Measurements from ENCODE around the gene THPO. TPM values are rescaled to one million over a fixed set of nuclear protein-coding genes. Genes with fewer than 3 reads are reported as not detected.

Gene THPO
- total and polyA plus RNA-seq, 4 donors, result 3.9 to 14.4 (median 8.9) TPM

- no peak for TF ChIP-seq FOXA2 (IDR thresholded peaks at IDR 0.05)
- no peak for TF ChIP-seq MAX (IDR thresholded peaks at IDR 0.05)
- no peak for TF ChIP-seq ATF3 (IDR thresholded peaks at IDR 0.05)
- no peak for TF ChIP-seq RAD21 (IDR thresholded peaks at IDR 0.05)
- TF ChIP-seq, protein P1, sequence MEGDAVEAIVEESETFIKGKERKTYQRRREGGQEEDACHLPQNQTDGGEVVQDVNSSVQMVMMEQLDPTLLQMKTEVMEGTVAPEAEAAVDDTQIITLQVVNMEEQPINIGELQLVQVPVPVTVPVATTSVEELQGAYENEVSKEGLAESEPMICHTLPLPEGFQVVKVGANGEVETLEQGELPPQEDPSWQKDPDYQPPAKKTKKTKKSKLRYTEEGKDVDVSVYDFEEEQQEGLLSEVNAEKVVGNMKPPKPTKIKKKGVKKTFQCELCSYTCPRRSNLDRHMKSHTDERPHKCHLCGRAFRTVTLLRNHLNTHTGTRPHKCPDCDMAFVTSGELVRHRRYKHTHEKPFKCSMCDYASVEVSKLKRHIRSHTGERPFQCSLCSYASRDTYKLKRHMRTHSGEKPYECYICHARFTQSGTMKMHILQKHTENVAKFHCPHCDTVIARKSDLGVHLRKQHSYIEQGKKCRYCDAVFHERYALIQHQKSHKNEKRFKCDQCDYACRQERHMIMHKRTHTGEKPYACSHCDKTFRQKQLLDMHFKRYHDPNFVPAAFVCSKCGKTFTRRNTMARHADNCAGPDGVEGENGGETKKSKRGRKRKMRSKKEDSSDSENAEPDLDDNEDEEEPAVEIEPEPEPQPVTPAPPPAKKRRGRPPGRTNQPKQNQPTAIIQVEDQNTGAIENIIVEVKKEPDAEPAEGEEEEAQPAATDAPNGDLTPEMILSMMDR (IDR thresholded peaks at IDR 0.05; ENCODE audit: low read depth, low read length, missing input control), result no peak
- no peak for TF ChIP-seq SP1 (IDR thresholded peaks at IDR 0.05)
Observed at GRCh38 chr3:184360070-184360928, 17.7 kb downstream of the THPO start (continued).

DNA sequence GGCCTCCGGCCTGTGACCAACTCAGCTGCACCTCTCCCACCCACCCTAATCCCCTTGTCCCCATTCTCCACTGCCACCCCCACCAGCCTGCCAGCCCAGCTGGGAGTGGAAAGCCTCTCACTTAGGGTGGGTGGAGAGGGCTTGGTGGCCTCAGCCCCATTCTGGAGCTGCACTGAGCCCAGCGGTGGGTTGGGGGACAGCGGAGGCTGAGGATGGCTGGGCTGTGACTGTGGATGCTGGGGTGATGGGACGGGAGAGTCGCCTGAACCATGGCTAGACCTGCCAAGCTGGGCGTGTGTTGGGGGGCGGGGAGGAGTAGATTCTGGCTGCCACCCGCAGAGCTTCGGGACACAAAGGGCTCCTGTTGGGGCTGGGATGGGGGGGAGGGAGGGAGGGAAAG, 18.4 kb downstream of the THPO start:
- TF ChIP-seq SP1 (IDR thresholded peaks at IDR 0.05) (no peak), HNF4A (conservative IDR thresholded peaks at IDR 0.05) (no peak), RXRA (IDR thresholded peaks at IDR 0.05) (no peak), FOXA2 (IDR thresholded peaks at IDR 0.05) (no peak), TAF1 (conservative IDR thresholded peaks at IDR 0.05) (no peak), NR2F2 (IDR thresholded peaks at IDR 0.05) (no peak), YY1 (IDR thresholded peaks at IDR 0.05) (no peak), RAD21 (IDR thresholded peaks at IDR 0.05) (no peak), GABPA (IDR thresholded peaks at IDR 0.05 in 1 of 2, conservative IDR thresholded peaks at IDR 0.05 in 1 of 2) (no peak), MAX (IDR thresholded peaks at IDR 0.05) (no peak), EGR1 (IDR thresholded peaks at IDR 0.05; ENCODE audit: low read depth in 2 of 2) (no peak), ATF3 (IDR thresholded peaks at IDR 0.05) (no peak), HNF4G (IDR thresholded peaks at IDR 0.05) (no peak), FOXA1 (IDR thresholded peaks at IDR 0.05) (no peak)
- TF ChIP-seq, protein P2, sequence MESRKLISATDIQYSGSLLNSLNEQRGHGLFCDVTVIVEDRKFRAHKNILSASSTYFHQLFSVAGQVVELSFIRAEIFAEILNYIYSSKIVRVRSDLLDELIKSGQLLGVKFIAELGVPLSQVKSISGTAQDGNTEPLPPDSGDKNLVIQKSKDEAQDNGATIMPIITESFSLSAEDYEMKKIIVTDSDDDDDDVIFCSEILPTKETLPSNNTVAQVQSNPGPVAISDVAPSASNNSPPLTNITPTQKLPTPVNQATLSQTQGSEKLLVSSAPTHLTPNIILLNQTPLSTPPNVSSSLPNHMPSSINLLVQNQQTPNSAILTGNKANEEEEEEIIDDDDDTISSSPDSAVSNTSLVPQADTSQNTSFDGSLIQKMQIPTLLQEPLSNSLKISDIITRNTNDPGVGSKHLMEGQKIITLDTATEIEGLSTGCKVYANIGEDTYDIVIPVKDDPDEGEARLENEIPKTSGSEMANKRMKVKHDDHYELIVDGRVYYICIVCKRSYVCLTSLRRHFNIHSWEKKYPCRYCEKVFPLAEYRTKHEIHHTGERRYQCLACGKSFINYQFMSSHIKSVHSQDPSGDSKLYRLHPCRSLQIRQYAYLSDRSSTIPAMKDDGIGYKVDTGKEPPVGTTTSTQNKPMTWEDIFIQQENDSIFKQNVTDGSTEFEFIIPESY (IDR thresholded peaks at IDR 0.05), result no peak
- Histone ChIP-seq H3K9me3 (ENCODE audit: control insufficient read depth in 4 of 4, low read length in 3 of 4) (no peaks in the 10 kb centered on the region), H3K4me3 (ENCODE audit: low read depth in 1 of 3, low read length in 3 of 3) (no peak overlapping the region), H3K9ac (ENCODE audit: low read depth in 1 of 2, low read length in 2 of 2) (no peak overlapping the region), H3K4me1 (ENCODE audit: control insufficient read depth in 4 of 4, insufficient read depth in 4 of 4, low read length in 3 of 4) (peaks cover 2 to 28% (median 11%) of the 10 kb centered on the region in 4 donors), H3K27ac (ENCODE audit: low read depth in 1 of 2, low read length in 2 of 2) (no peak overlapping the region), H3K36me3 (ENCODE audit: control insufficient read depth in 4 of 4, insufficient read depth in 3 of 4, low read depth in 1 of 4, low read length in 3 of 4) (no peaks in the 10 kb centered on the region), H3K27me3 (ENCODE audit: control insufficient read depth in 4 of 4, insufficient read depth in 4 of 4, low read length in 3 of 4) (no peaks in the 10 kb centered on the region)
- WGBS, result 81% methylated on average over 9 of the region's 9 CpGs
- no peak for DNase-seq (ENCODE audit: low spot score)

Data from liver (tissue), 9 donors.